ENCODE measurements around the gene RRP1.

- TF ChIP-seq HOXB6 (CRISPR knock-in tag; IDR thresholded peaks at IDR 0.05; ENCODE audit: borderline replicate concordance) (no peak), CTCF (IDR thresholded peaks at IDR 0.05 in 2 of 3, conservative IDR thresholded peaks at IDR 0.05 in 1 of 3; ENCODE audit: insufficient read depth in 2 of 3, low read depth in 1 of 3, low read length in 3 of 3) (no peak), ZBTB33 (CRISPR knock-in tag; IDR thresholded peaks at IDR 0.05) (no peak), ARID3B (CRISPR knock-in tag; IDR thresholded peaks at IDR 0.05; ENCODE audit: borderline replicate concordance) (no peak), BRF2 (IDR thresholded peaks at IDR 0.05; ENCODE audit: borderline replicate concordance, insufficient read depth, insufficient read length) (no peak), HMGXB4 (CRISPR knock-in tag; IDR thresholded peaks at IDR 0.05) (no peak), MXI1 (IDR thresholded peaks at IDR 0.05; ENCODE audit: low read depth, low read length) (no peak)
Measured at GRCh38 chr21:43824333-43825241, 35.2 kb downstream of the RRP1 start.

Data from K562 (cell line).